GM12878 (cell line): ENCODE data around the gene KAT2B. TPM values are rescaled to one million over a fixed set of nuclear protein-coding genes. Genes with fewer than 3 reads are reported as not detected.

Experiments used
- ATAC-seq: fragments of 200-7000 bp; cut with Tn5 transposase; 3 replicates; pipeline ENCODE4 v1.9.1; 2020; ENCODE audit warnings: mild to moderate bottlenecking, moderate library complexity
- BruUV-seq: library from RNA; stranded (reverse); fragments of 400-500 nt; replicated peaks from 2 replicates; lab custom pipeline; 2021; lab: Mats Ljungman, UMichigan
- CTCF ChIA-PET: fragments of 300-600 bp; sonication (Branson Sonifier 250); formaldehyde crosslinking; extraction: SDS; loops from one replicate; lab custom pipeline; 2021; ENCODE audit warnings: inconsistent platforms; lab: Yijun Ruan, JAX
- POLR2A ChIA-PET: fragments of 350-600 bp; formaldehyde crosslinking; extraction: SDS; loops from one replicate; lab custom pipeline; 2021; ENCODE audit warnings: inconsistent platforms; lab: Charles Lee
- RAD21 ChIA-PET: fragments of 300-600 bp; sonication (Branson Sonifier 250); formaldehyde crosslinking; loops from one replicate; lab custom pipeline; 2023; ENCODE audit warnings: antibody characterized with exemption; ENCODE audit not compliant: unreplicated experiment; lab: Charles Lee
- SMC1A ChIA-PET: fragments of 300-600 bp; sonication (Branson Sonifier 250); formaldehyde crosslinking; loops from one replicate; lab custom pipeline; 2023; ENCODE audit not compliant: unreplicated experiment, uncharacterized antibody; lab: Charles Lee
- DNase-seq: peaks from one replicate; pipeline ENCODE4 v3.0.0-alpha.2; 2011; ENCODE audit warnings: low read depth, low spot score
- FAIRE-seq: peaks from 3 replicates; lab custom pipeline; 2011; peaks lifted over from hg19 to GRCh38; lab: Jason Lieb, UNC
- H2AFZ ChIP-seq: 2 replicates; pipeline ENCODE4 v1.6.0; 2011; ENCODE audit warnings: low read depth, low read length, control low read depth; ENCODE audit not compliant: control insufficient read depth
- H3K27ac ChIP-seq: 2 replicates; pipeline ENCODE4 v1.5.1; 2011; ENCODE audit warnings: control low read depth; ENCODE audit not compliant: control insufficient read depth, insufficient read depth
- H3K27me3 ChIP-seq, 2 experiments: replicated peaks in 1 of 2; 2 replicates each; pipeline versions ENCODE4 v1.6.0 to v1.6.1; 2011; ENCODE audit warnings: low read length in 1 of 2; ENCODE audit not compliant: control insufficient read depth in 2 of 2, insufficient read depth in 2 of 2
- H3K36me3 ChIP-seq, 2 experiments: 2 replicates each; pipeline ENCODE4 v1.5.1; 2011; ENCODE audit warnings: low read length in 1 of 2; ENCODE audit not compliant: control insufficient read depth in 2 of 2, insufficient read depth in 2 of 2
- H3K4me1 ChIP-seq: 2 replicates; pipeline ENCODE4 v1.6.1; 2011; ENCODE audit warnings: mild to moderate bottlenecking, low read length, moderate library complexity, mixed read lengths; ENCODE audit not compliant: control insufficient read depth, insufficient read depth
- H3K4me2 ChIP-seq: 2 replicates; pipeline ENCODE4 v1.6.0; 2011; ENCODE audit warnings: control low read depth; ENCODE audit not compliant: control insufficient read depth, insufficient read depth
- H3K4me3 ChIP-seq: fragments of 200-600 bp; sonication (generic); 2 replicates; pipeline ENCODE4 v1.5.1; 2016
- H3K79me2 ChIP-seq: 2 replicates; pipeline ENCODE4 v1.6.0; 2011; ENCODE audit warnings: low read length; ENCODE audit not compliant: control insufficient read depth, insufficient read depth
- H3K9ac ChIP-seq: 2 replicates; pipeline ENCODE4 v1.8.0; 2011; ENCODE audit warnings: low read length, control low read depth, mixed read lengths; ENCODE audit not compliant: control insufficient read depth, insufficient read depth
- H3K9me3 ChIP-seq: replicated peaks from 3 replicates; pipeline ENCODE4 v1.5.1; 2011; ENCODE audit warnings: mild to moderate bottlenecking, low read length; ENCODE audit not compliant: control insufficient read depth, insufficient read depth
- H4K20me1 ChIP-seq: 2 replicates; pipeline ENCODE4 v1.6.0; 2011; ENCODE audit not compliant: control insufficient read depth, insufficient read depth
- EED ChIP-seq: sonication (generic); IDR thresholded peaks from 2 replicates; pipeline ENCODE4 v1.6.1; 2016; ENCODE audit warnings: antibody characterized with exemption, low read depth
- POLR2AphosphoS5 ChIP-seq: IDR thresholded peaks from 2 replicates; pipeline ENCODE4 v1.6.1; 2011; ENCODE audit warnings: mild to moderate bottlenecking, low read length, inconsistent platforms
- STAT3 ChIP-seq: IDR thresholded peaks from 2 replicates; pipeline ENCODE4 v1.6.1; 2011; ENCODE audit warnings: low read depth, low read length, improper control_type of control experiment
- WGBS: methylation state at CpG from one replicate; pipeline ENCODE4 v1.1.6; 2016; ENCODE audit warnings: low lambda C conversion rate; ENCODE audit not compliant: insufficient replicate concordance, insufficient coverage; ENCODE audit errors: missing lambda C conversion rate; 5-methylcytosine and 5-hydroxymethylcytosine counted together
- in situ Hi-C: fragments of 300-500 bp; cut with MboI; formaldehyde crosslinking; loops from 9 replicates; pipeline ENCODE4 v1.14.3; 2018; ENCODE audit warnings: mixed read lengths
- intact Hi-C: fragments of 100-400 bp; cut with micrococcal nuclease; formaldehyde crosslinking; loops from one replicate; pipeline ENCODE4 v1.14.2; 2022; ENCODE audit not compliant: unreplicated experiment
- polyA plus RNA-seq, 11 experiments: library from polyadenylated mRNA; depleted of rRNA in 4 of 11; unstranded in 6 of 11; stranded (reverse) in 5 of 11; fragments of >200 nt; fragmentation: Nextera tagmentation in 4 of 11; fragmentation: Illumina TruSeq in 1 of 11; extraction: Ambion mirVana in 4 of 11; extraction: Trizol in 1 of 11; gene quantifications; 1 replicate in 1 of 11; 2 replicates in 10 of 11; pipeline versions ENCODE4 v1.2.1 to v1.2.3, GENCODE V29; 2011 to 2016; ENCODE audit warnings: inconsistent platforms in 2 of 11, missing spikeins in 2 of 11, low read depth in 1 of 11
- total RNA-seq, 4 experiments: library from RNA; depleted of rRNA in 3 of 4; stranded (reverse); fragments of >200 nt in 3 of 4; fragmentation: Illumina TruSeq in 1 of 4; extraction: Trizol in 1 of 4; gene quantifications; 2 replicates each; pipeline versions ENCODE4 v1.2.1 to v1.2.3, GENCODE V29; 2013 to 2021
- TF ChIP-seq, protein P1 (sequence below): IDR thresholded peaks from 2 replicates; pipeline ENCODE4 v1.6.1; 2011; ENCODE audit warnings: borderline replicate concordance, low read depth, mild to moderate bottlenecking, moderate library complexity, low read length; ENCODE audit not compliant: insufficient read depth, poor library complexity, severe bottlenecking

KAT2B gene
- total and polyA plus RNA-seq, 10 of the 15 experiments (the other 5 are each of a cell fraction or from before 2014, with no cell fraction given) = 2.9 to 15.2 (median 10.2) TPM

- ChIA-PET CTCF (interaction anchor here (0.5 to 0.6 kb wide), 2 partner anchors 20 to 34 kb away, joined by 3 read pairs; no protein-coding TSS in a partner anchor), POLR2A (interaction anchor here (0.6 to 0.7 kb wide), 3 partner anchors 13 to 35 kb away, joined by 4 to 5 read pairs (median 4); no protein-coding TSS in a partner anchor), RAD21 (interaction anchor here (1.2 to 3.2 kb wide), 2 partner anchors 33 to 35 kb away, joined by 3 to 11 read pairs; no protein-coding TSS in a partner anchor), SMC1A (interaction anchor here (0.7 to 1.4 kb wide), 3 partner anchors 8 to 60 kb away, joined by 3 read pairs; no protein-coding TSS in a partner anchor)
- H3K4me3 ChIP-seq = no peak overlapping the region
- no peaks in the 10 kb centered on the region for H4K20me1 ChIP-seq
- no TSS peak for BruUV-seq
- H3K4me1 ChIP-seq = peaks cover 6% of the 10 kb centered on the region
- H3K27ac ChIP-seq = no peak overlapping the region
- H2AFZ ChIP-seq = no peak overlapping the region
- in situ Hi-C loops (no loop called here), intact Hi-C loops (no loop called here)
- no peak for FAIRE-seq
- TF ChIP-seq POLR2AphosphoS5 = no peak
- TF ChIP-seq EED = no peak
- no peak for TF ChIP-seq STAT3
- TF ChIP-seq, protein P1, sequence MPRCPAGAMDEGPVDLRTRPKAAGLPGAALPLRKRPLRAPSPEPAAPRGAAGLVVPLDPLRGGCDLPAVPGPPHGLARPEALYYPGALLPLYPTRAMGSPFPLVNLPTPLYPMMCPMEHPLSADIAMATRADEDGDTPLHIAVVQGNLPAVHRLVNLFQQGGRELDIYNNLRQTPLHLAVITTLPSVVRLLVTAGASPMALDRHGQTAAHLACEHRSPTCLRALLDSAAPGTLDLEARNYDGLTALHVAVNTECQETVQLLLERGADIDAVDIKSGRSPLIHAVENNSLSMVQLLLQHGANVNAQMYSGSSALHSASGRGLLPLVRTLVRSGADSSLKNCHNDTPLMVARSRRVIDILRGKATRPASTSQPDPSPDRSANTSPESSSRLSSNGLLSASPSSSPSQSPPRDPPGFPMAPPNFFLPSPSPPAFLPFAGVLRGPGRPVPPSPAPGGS = no peak
- DNase-seq = no peak
- ATAC-seq = no peak
- peaks cover 1 to 3% of the 10 kb centered on the region in 2 experiments; a peak in 3 of 4 replicates for H3K36me3 ChIP-seq
- H3K9ac ChIP-seq = no peak overlapping the region
- H3K79me2 ChIP-seq = no peaks in the 10 kb centered on the region
- no peak overlapping the region for H3K4me2 ChIP-seq
- WGBS = 86% methylated on average over 6 of the region's 6 CpGs
- H3K27me3 ChIP-seq = no peaks in the 10 kb centered on the region
- H3K9me3 ChIP-seq = no peaks in the 10 kb centered on the region
These were observed 36.2 kb downstream of the KAT2B start for GRCh38 chr3:20076296-20076997.
